ENCODE results near the gene SIX4.

The SIX4 gene

DNA sequence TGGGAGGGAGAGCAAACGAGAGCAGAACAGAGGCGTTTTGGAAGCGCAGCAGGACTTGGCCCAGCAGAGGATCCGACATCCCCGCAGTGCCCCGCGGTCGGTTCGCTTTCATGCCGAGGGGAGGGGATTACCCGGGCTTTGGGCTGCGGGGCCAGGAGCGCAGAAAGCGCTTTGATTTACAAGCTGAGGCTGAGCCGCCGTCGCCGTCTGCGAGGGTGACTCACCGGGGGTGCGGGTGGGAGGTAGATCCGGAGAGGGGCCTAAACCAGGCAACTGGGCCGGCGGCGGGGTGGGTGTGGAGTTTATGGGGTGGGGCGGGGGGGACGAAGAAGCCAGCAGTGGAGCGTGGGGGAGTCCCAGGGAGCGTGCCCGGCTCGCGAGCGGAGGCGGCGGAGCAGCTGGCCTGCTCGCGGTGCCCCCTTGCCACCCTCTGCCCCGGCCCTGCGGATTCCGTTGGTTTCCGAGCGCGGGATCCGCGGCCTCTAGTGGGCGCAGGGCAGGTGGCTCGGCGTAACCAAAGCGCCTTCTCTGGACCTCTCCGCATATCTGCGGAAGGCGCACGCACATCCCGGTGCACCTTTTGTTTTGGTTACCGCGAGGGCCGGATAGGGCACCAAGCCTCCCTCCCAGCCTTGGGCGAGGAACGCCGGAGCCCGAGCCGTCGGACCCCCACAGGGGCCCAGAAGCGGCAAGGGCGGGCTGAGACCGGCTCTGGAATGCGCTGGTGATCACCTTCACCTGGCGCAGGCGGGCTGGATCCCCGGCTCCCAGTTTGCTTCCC, 2.6 kb downstream of the SIX4 start:
- DNase-seq, result peak; percentile 38

- no peak for DNase-seq
Observed at GRCh38 chr14:60720962-60721325, 3.2 kb downstream of the SIX4 start.

DNA sequence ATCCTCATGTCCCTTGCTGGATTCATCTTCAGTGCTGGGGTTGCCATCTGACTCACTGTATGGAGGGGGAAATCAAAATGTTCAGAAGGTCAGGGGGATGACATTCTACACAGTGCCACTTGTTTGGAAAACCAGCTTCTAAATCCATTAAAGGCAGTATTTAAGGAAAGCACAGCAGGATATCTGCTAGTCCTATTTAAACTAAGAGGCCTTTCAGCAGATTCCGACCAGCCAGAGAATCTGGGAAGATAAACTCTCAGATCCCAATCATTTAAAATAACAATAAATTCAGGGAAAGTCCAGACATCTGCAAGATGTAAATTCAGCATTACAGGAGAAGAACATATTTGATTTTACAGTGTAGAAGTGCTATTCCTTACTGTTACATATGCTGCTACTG, 3.8 kb downstream of the SIX4 start:
- no peak for DNase-seq

DNA sequence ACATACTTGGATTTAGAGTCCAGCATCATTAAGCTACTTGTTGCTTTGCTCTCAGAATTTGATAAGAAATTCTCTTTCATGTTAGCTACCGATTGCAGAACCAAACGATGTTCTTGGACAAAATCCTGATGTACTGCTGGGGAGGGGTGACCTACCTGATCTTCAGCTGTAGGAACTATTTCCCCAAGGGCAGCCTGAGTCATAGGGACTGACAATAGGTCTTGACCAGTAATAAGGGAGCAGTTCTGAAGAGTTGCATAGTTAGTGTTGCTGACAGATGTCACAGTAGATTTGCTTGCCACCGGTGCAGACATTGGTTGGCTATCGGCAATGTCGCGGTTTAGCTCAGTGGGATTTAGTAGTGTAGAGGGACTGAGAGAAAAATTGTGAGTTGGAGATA, 10.6 kb downstream of the SIX4 start:
- DNase-seq, result no peak

- no peak for DNase-seq
Observed at GRCh38 chr14:60710494-60710893, 13.7 kb downstream of the SIX4 start.

DNA sequence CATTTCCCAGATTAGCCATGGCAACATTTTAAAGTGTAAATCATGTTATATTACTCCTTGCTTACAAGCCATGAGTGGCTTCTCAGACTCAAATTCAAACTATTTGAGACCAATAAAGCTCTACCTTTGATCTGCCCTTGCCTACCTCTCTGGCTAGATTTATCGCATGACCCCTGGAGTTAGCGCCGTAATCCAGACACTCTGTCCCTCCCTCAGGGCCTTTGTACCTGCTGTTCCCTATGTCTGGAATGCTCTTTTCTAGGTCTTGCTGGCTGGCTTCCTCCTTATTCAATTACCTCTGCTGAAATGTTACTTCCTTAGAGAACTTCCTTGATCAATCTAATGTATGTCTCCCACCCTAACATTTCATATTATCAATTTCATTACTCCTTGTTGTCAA, 16.3 kb downstream of the SIX4 start:
- DNase-seq, result no peak

DNA sequence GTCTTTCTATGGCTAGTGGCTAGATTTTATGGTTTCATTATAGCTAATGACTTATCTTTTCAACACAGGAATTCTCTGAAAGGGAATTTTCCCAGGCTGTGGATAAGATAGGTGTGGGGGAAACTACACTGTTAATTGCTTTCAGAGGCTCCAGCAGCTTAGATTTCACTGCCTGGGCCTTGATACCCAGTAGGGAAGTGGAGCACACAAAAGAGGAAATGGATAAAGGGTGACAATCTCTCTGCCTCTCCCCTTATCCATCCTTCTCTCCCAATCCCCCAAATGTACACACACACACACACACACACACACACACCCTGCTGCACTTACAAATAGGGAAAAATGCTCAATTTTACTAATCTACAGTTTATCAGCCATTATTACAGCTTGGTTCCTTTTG, 19.1 kb downstream of the SIX4 start:
- no peak for DNase-seq

- DNase-seq, result no peak
Observed at GRCh38 chr14:60700598-60700997, 23.6 kb downstream of the SIX4 start.

DNA sequence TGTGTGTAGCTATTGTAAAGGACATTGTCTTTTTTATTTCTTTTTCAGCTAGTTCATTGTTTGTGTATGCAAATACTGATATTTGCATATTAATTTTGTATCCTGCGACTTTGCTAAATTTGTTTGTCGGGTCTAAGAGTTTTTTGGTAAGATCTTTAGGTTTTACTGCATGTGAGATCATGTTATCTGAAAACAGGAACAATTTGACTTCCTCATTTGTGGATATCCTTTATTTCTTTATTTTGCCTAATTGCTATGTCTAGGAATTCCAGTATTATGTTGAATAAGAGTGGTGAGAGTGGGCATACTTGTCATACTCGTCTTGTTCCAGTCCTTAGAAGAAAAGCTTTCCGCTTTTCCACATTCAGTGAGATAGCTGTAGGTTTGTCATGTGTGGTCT, 28.8 kb downstream of the SIX4 start:
- DNase-seq, result no peak

DNA sequence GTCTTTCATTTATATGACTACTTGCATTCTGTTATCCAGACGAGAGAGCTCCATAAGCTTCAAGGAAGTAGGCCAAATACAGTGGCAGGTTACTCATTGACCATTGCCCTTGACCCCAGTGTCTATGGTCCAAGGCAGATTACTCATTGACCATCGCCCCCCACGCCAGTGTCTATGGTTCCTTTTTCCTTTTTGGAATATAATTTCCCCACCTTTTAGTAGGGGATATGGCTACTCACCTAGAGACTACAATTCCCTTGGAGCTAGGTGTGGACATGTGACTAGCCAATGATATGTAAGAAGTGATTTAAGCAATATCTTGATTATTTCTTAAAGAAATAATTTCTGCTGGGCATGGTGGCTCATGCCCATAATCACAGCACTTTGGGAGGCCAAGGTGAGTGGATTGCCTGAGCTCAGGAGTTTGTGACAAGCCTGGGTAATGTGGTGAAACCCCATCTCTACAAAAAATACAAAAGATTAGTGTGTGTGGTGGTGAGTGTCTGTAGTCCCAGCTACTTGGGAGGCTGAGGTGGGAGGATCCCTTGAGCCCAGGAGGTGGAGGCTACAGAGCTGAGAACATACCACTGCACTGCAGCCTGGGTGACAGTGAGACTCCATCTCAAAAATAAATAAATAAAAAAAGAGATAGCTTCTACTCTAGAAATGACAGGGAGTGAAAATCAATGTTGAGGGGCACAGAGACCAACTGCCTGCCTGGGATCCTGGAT, 32.6 kb downstream of the SIX4 start:
- no peak for DNase-seq

GRCh38 chr14:60686865-60687264, 37.3 kb downstream of the SIX4 start:
- DNase-seq, result no peak

DNA sequence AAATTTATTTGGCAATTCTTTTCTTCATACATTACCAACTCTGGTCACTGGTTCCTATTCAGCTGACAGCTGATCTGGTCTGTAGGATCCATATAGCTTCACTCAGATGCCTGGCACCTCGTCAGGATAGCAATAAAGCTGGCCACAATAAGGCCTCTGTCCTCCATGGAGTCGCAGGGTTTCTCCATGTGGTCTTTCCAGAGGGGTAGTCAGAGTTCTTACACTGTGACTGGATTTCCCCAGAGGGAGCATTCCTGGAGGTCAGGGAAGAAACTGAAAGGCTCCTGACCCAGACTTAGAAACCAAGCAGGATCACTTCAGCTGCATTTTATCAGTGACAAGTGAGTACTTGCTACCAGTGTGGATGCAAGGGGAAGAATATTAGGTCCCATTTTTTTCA, 39.9 kb downstream of the SIX4 start:
- no peak for DNase-seq

DNA sequence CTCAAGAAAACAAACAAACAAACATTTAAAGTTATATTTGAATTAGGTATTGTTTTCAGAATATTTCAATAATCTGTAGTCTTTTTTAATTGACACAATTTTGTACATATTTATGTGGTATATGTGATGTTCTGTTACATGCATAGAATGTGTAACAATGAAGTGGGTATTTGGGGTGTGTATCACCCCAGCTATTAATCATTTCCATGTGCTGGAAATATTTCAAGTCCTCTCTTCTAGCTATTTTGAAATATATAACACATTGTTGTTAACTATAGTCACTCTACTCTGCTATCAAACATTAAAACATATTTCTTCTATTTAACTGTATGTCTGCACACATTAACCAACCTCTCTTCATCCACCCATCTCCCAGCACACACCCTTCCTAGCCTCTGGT, 42.9 kb downstream of the SIX4 start:
- no peak for DNase-seq

DNA sequence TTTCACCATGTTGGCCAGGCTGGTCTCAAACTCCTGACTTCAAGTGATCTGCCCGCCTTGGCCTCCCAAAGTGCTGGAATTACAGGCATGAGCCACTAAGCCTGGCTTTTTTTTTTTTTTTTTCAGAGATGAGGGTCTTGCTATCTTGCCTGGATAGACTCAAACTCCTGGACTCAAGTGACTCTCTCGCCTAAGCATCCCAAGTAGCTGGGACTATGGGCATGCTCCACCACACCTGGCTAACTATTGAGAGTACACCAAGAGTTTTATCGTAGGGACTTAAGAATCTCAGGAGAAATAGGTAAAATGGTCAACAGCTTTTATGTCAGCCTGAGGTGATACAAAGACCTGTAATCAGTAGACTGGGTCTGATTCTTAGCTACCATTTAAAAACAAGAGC, 43.6 kb downstream of the SIX4 start:
- DNase-seq, result no peak

DNA sequence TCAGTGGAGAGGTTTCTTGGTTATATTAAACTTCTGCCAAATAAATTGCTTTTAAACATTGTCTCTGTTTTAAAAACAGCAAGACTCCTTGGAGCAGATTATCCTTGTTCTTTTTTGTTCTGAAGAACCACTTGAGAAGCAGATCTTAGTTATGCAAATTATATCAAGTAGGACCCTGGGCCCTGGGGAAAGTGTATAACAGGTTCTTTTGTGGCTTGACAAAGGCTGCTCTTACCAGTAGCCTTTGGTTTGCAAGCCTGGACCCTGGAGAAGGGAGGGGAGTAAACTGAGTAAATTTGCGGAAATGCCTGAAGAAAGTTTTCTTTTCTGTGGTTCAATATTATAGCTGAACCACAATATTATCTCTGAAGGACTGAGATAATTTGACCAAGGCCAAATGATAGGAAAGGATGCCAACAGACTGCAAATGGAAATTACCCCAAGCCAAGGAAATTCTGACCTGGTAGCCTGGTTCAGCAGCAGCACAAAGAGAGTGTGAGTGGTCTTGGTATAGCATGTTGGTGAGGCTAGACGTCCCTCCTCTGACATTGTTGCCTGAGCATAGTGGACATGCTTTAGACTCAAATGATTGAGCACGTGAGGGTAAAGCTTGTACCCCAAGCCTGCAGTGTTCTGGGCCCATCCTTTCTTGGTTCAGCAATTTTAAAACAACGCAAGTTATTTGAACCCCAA, 44.4 kb downstream of the SIX4 start:
- no peak for DNase-seq

- DNase-seq, result no peak
Observed at GRCh38 chr14:60677701-60678100, 46.5 kb downstream of the SIX4 start.

- DNase-seq, result no peak
Observed at GRCh38 chr14:60670989-60671388, 53.2 kb downstream of the SIX4 start.

GRCh38 chr14:60668431-60669112, 55.6 kb downstream of the SIX4 start:
- DNase-seq, result no peak

- DNase-seq, result no peak
Observed at GRCh38 chr14:60665177-60665550, 59.0 kb downstream of the SIX4 start.

GRCh38 chr14:60662982-60663381, 61.2 kb downstream of the SIX4 start:
- DNase-seq, result no peak

DNA sequence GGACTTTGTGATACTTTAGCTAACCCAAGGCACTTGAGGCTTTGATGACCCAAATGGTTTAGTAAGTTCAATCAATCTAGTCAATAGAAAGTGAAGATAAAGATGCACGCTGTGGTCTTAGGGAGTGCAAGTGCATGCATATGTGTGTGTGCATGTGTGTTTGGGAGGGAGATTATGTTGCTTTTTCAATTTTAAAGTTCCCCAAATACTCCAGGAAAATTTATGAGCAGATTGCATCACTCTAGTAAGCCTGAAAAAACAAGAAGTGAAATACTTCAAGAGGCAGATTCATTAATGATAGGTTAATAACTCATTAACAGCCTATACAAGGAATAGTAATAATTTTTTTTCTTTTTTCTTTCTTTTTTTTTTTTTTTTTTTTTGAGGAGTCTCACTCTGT, 62.4 kb downstream of the SIX4 start:
- DNase-seq, result no peak

Measured in NCI-H2171 (cell line).